ENCODE results near the gene LRRC26. TPM values are rescaled to one million over a fixed set of nuclear protein-coding genes. Genes with fewer than 3 reads are reported as not detected.
"Not testable (repeated sequence)": the region's sequence is repeated elsewhere in the genome, so short reads cannot be mapped to it uniquely, and the experiment has no call there.

Gene LRRC26
- total and polyA plus RNA-seq, 2 experiments from 2014 or later = 2.3 TPM; not detected in 1

DNA sequence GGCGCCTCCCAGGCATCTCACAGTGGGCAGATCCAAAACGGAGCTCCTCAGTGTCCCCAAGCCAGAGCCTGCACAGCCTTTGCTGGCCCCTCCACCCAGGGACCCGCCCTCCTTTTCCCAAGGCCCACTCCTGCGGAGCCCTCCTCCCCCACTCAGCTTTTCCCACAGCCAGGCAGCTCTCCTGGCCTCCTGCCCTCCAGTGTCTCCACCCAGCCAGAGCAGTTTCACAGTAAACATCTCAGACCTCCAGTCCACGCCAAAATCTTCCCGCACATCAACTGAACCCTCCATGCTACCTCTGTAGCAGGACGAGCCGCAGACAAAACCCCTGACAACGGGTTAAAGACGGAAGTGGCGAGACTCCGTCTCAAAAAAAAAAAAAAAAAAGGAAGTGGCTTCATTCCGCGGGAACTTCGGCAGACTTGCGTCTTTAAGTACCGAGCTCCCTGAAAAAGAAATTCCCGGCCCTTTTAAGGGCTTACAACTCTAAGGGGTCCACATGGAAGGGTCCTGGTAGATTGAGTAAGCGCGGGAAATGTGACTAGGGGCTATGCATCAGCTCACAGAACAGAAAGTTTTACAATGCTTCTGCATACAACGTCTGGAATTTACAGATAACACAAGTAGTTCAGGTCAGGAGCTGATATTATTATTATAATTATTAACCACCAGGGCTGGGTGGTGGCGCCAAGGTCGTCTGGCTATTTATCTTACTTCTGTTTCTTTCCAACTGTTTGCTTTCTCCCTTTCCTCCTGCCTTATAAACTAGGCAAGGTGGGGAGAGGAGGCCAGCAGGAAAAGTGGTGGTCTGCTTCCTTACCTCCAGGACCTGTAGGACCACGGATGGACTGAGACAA is 42.3 kb downstream of the LRRC26 start:
- DNase-seq (ENCODE audit: low read depth in 1 of 2, low spot score in 1 of 2) = peak in 1 of 2 donors; percentile 29
- H3K27me3 ChIP-seq = peaks cover 5% of the 10 kb centered on the region
- TF ChIP-seq, protein P1, sequence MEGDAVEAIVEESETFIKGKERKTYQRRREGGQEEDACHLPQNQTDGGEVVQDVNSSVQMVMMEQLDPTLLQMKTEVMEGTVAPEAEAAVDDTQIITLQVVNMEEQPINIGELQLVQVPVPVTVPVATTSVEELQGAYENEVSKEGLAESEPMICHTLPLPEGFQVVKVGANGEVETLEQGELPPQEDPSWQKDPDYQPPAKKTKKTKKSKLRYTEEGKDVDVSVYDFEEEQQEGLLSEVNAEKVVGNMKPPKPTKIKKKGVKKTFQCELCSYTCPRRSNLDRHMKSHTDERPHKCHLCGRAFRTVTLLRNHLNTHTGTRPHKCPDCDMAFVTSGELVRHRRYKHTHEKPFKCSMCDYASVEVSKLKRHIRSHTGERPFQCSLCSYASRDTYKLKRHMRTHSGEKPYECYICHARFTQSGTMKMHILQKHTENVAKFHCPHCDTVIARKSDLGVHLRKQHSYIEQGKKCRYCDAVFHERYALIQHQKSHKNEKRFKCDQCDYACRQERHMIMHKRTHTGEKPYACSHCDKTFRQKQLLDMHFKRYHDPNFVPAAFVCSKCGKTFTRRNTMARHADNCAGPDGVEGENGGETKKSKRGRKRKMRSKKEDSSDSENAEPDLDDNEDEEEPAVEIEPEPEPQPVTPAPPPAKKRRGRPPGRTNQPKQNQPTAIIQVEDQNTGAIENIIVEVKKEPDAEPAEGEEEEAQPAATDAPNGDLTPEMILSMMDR (IDR thresholded peaks at IDR 0.05; ENCODE audit: low read depth, low read length) = no peak
- no peaks in the 10 kb centered on the region for H3K9me3 ChIP-seq (ENCODE audit: low read depth)
- H3K4me3 ChIP-seq = no peak overlapping the region
- H3K27ac ChIP-seq = no peak overlapping the region
- H3K4me1 ChIP-seq (ENCODE audit: low read depth) = no peaks in the 10 kb centered on the region
- no peaks in the 10 kb centered on the region for H3K36me3 ChIP-seq

DNA sequence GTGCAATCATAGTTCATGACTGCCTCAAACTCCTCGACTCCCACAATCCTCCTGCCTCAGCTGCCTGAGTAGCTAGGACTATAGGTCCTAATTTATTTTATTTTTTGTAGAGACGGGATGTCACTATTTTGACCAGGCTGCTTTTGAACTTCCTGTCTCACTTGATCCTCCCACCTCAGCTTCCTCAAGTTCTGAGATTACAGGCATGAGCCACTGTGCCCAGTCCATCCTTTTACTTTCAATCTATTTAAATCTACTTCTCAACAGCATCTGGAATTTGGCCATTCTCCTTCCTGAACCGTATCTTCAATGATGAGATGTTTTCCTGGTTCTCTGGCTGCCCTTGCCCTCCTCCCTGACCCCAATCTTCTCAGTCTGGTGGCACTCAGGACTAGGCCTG is 43.1 kb downstream of the LRRC26 start:
- Histone ChIP-seq H3K36me3 (no peaks in the 10 kb centered on the region), H3K27ac (no peak overlapping the region), H3K4me3 (no peak overlapping the region), H3K9me3 (ENCODE audit: low read depth) (no peaks in the 10 kb centered on the region), H3K4me1 (ENCODE audit: low read depth) (no peaks in the 10 kb centered on the region), H3K27me3 (peaks cover 1% of the 10 kb centered on the region)
- DNase-seq (ENCODE audit: low read depth in 1 of 2, low spot score in 1 of 2) = no peak
- TF ChIP-seq, protein P1 (IDR thresholded peaks at IDR 0.05; ENCODE audit: low read depth, low read length) = no peak

DNA sequence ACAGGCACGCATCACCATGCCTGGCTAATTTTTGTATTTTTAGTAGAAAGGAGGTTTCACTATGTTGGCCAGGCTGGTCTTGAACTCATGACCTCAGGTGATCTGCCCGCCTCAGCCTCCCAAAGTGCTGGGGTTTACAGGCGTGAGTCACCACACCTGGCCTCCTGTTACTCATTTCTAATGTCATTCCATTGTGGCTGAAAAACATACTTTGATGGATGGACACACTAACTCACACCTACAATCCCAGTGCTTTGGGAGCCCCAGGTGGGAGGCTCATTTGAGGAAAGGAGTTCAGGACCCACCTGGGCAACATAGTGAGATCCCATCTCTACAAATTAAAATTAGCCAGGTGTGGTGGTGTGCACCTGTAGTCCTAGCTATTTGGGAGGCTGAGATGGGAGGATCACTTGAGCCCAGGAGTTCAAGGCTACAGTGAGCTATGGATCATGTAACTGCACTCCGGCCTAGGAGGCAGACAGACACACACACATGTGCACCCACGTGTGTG is 45.8 kb downstream of the LRRC26 start:
- H3K36me3 ChIP-seq; H3K4me3 ChIP-seq; DNase-seq (ENCODE audit: low read depth in 1 of 2, low spot score in 1 of 2); H3K9me3 ChIP-seq (ENCODE audit: low read depth); H3K27me3 ChIP-seq; H3K4me1 ChIP-seq (ENCODE audit: low read depth); H3K27ac ChIP-seq: not testable (repeated sequence)

DNA sequence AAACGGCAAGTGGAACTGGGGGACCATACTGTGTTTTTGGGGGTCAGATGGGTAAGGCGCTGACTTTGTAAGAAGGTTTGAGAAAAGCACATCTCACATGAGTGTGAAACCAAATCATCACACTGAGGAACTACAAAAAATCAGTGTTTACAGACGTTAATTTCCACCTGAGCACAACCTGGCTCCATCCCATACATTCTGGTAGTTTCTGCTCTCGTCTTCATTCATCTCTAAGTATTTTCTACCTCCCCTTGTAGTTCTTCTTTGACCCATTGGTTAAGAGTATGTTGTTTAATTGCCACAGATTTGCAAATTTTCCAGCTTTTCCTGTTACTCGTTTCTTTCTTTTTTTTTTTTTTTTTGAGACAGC is 46.4 kb downstream of the LRRC26 start:
- H3K27me3 ChIP-seq = no peaks in the 10 kb centered on the region
- H3K27ac ChIP-seq = no peak overlapping the region
- no peak for DNase-seq (ENCODE audit: low read depth in 1 of 2, low spot score in 1 of 2)
- H3K36me3 ChIP-seq = no peaks in the 10 kb centered on the region
- no peaks in the 10 kb centered on the region for H3K4me1 ChIP-seq (ENCODE audit: low read depth)
- TF ChIP-seq, protein P1 (IDR thresholded peaks at IDR 0.05; ENCODE audit: low read depth, low read length) = no peak
- H3K9me3 ChIP-seq (ENCODE audit: low read depth) = no peaks in the 10 kb centered on the region
- H3K4me3 ChIP-seq = no peak overlapping the region

DNA sequence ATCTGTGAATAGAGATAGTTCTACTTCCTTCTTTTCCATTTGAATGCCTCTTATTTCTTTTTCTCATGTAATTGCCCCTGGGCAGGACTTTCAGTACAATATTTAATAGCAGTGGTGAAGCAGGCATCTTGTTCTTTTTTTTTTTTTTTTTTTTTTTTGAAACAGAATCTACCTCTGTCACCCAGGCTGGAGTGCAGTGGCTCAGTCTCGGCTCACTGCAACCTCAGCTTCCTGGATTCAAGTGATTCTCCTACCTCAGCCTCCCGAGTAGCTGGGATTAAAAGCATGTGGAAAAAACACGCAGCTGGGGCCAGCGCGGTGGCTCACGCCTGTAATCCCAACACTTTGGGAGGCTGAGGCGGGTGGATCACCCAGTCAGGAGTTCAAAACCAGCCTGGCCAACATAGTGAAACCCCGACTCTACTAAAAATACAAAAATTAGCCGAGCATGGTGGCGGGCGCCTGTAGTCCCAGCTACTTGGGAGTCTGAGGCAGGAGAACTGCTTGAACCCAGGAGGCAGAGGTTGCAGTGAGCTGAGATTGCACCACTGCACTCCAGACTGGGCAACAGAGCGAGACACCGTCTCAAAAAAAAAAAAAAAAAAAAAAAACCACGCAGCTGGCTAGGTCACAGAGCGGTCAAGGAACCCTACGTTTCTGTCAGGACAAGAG is 46.9 kb downstream of the LRRC26 start:
- not testable (repeated sequence) for H3K4me3 ChIP-seq; H3K27ac ChIP-seq; H3K9me3 ChIP-seq (ENCODE audit: low read depth); H3K4me1 ChIP-seq (ENCODE audit: low read depth); H3K36me3 ChIP-seq; DNase-seq (ENCODE audit: low read depth in 1 of 2, low spot score in 1 of 2); H3K27me3 ChIP-seq

DNA sequence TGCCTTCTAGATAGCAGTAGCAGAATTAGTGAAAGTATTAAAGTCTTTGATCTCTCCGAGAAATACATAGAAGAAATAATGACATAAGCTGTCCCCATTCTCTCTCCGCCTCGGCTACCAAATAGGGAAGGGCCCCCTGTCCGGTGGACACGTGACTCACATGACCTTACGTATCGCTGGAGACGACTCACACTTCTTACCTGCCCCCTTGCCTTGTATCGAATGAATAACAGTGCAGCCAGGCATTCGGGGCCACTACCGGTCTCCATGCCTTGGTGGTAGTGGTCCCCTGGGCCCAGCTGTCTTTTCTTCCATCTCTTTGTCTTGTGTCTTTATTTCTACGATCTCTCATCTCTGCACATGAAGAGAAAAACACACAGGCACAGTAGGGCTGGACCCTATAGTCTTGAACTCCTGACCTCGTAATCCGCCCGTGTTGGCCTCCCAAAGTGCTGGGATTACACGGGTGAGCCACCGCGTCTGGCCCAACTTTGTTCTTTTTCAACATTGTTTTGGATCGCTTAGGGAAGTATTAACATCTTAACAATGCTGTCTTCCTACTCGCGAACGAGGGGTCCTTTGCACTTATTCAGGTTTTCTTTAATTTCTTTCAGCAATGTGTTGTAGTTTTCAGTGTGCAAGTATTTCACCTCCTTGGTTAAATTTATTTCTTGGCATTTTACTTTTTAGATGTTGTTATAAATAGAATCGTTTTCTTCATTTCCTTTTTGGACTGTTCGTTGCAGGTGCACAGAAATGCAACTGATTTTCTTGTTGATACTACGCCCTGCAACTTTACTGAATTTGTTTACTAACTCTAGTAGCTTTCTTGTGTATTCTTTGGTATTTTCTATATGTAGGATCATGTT is 47.7 kb downstream of the LRRC26 start:
- H3K27ac ChIP-seq; H3K9me3 ChIP-seq (ENCODE audit: low read depth); H3K4me1 ChIP-seq (ENCODE audit: low read depth); H3K27me3 ChIP-seq; H3K36me3 ChIP-seq; DNase-seq (ENCODE audit: low read depth in 1 of 2, low spot score in 1 of 2); H3K4me3 ChIP-seq: not testable (repeated sequence)

Other genes with a start within 250 kb of the LRRC26 start
Only the 30 nearest of the 31 such genes appear.
- gene C8G, start 224.8 kb downstream of the LRRC26 start, total RNA-seq = 3.4 and 10.8 TPM in 2 replicates
- gene C8G, start 224.8 kb downstream of the LRRC26 start, polyA plus RNA-seq = 1.2 and 4.4 TPM in 2 replicates
- gene LCN12, start 217.8 kb downstream of the LRRC26 start, total RNA-seq = 5.0 and 11.4 TPM in 2 replicates
- gene LCN12, start 217.8 kb downstream of the LRRC26 start, polyA plus RNA-seq = 19.7 and 21.9 TPM in 2 replicates
- 2.6 and 3.9 TPM in 2 replicates for gene PTGDS, start 192.5 kb downstream of the LRRC26 start, total RNA-seq
- gene PTGDS, start 192.5 kb downstream of the LRRC26 start, polyA plus RNA-seq = 3.4 and 5.3 TPM in 2 replicates
- 0.36 TPM in 1 of 2 replicates, not detected in the other for gene LCNL1, start 187.1 kb downstream of the LRRC26 start, total RNA-seq
- not detected in 2 replicates for gene LCNL1, start 187.1 kb downstream of the LRRC26 start, polyA plus RNA-seq
- gene PAXX, start 177.6 kb downstream of the LRRC26 start, total RNA-seq = 94.6 and 130 TPM in 2 replicates
- 102 and 110 TPM in 2 replicates for gene PAXX, start 177.6 kb downstream of the LRRC26 start, polyA plus RNA-seq
- not detected in 2 replicates for gene CLIC3, start 173.5 kb downstream of the LRRC26 start, total RNA-seq
- 0.75 and 0.87 TPM in 2 replicates for gene CLIC3, start 173.5 kb downstream of the LRRC26 start, polyA plus RNA-seq
- gene ABCA2, start 141.8 kb downstream of the LRRC26 start, total RNA-seq = 48.7 and 56.7 TPM in 2 replicates
- 30.5 and 33.3 TPM in 2 replicates for gene ABCA2, start 141.8 kb downstream of the LRRC26 start, polyA plus RNA-seq
- not detected in 2 replicates for gene FUT7, start 138.0 kb downstream of the LRRC26 start, total RNA-seq
- gene FUT7, start 138.0 kb downstream of the LRRC26 start, polyA plus RNA-seq = not detected in 2 replicates
- gene NPDC1, start 123.9 kb downstream of the LRRC26 start, total RNA-seq = 40.8 and 65.1 TPM in 2 replicates
- gene NPDC1, start 123.9 kb downstream of the LRRC26 start, polyA plus RNA-seq = 83.5 and 94.9 TPM in 2 replicates
- not detected in 2 replicates for gene ENTPD2, start 116.0 kb downstream of the LRRC26 start, total RNA-seq
- not detected in 2 replicates for gene ENTPD2, start 116.0 kb downstream of the LRRC26 start, polyA plus RNA-seq
- 6.3 and 42.1 TPM in 2 replicates for gene SAPCD2, start 99.5 kb downstream of the LRRC26 start, total RNA-seq
- 4.7 and 28.3 TPM in 2 replicates for gene SAPCD2, start 99.5 kb downstream of the LRRC26 start, polyA plus RNA-seq
- gene UAP1L1, start 92.5 kb downstream of the LRRC26 start, total RNA-seq = 5.8 and 13.3 TPM in 2 replicates
- gene UAP1L1, start 92.5 kb downstream of the LRRC26 start, polyA plus RNA-seq = 9.9 and 17.9 TPM in 2 replicates
- gene MAN1B1, start 83.1 kb downstream of the LRRC26 start, total RNA-seq = 59.4 and 73.3 TPM in 2 replicates
- 67.6 and 86.7 TPM in 2 replicates for gene MAN1B1, start 83.1 kb downstream of the LRRC26 start, polyA plus RNA-seq
- gene DPP7, start 55.3 kb downstream of the LRRC26 start, total RNA-seq = 125 and 144 TPM in 2 replicates
- gene DPP7, start 55.3 kb downstream of the LRRC26 start, polyA plus RNA-seq = 202 and 204 TPM in 2 replicates
- gene GRIN1, start 30.9 kb downstream of the LRRC26 start, total RNA-seq = 0.03 TPM in 1 of 2 replicates, not detected in the other
- 0.22 and 0.49 TPM in 2 replicates for gene GRIN1, start 30.9 kb downstream of the LRRC26 start, polyA plus RNA-seq
- gene TMEM210, start 2.0 kb upstream of the LRRC26 start, total RNA-seq = not detected in 2 replicates
- not detected in 2 replicates for gene TMEM210, start 2.0 kb upstream of the LRRC26 start, polyA plus RNA-seq
- 29.8 and 42.8 TPM in 2 replicates for gene ANAPC2, start 18.5 kb upstream of the LRRC26 start, total RNA-seq
- 15.5 and 17.9 TPM in 2 replicates for gene ANAPC2, start 18.5 kb upstream of the LRRC26 start, polyA plus RNA-seq
- gene SSNA1, start 18.6 kb upstream of the LRRC26 start, total RNA-seq = 64.5 and 90.3 TPM in 2 replicates
- gene SSNA1, start 18.6 kb upstream of the LRRC26 start, polyA plus RNA-seq = 77.9 and 110 TPM in 2 replicates
- 26.4 and 31.2 TPM in 2 replicates for gene TPRN, start 30.7 kb upstream of the LRRC26 start, total RNA-seq
- 34.7 and 44.8 TPM in 2 replicates for gene TPRN, start 30.7 kb upstream of the LRRC26 start, polyA plus RNA-seq
- 44.7 and 50.0 TPM in 2 replicates for gene TMEM203, start 35.6 kb upstream of the LRRC26 start, total RNA-seq
- gene TMEM203, start 35.6 kb upstream of the LRRC26 start, polyA plus RNA-seq = 86.6 and 99.2 TPM in 2 replicates
- gene NDOR1, start 35.6 kb upstream of the LRRC26 start, total RNA-seq = 13.1 and 17.5 TPM in 2 replicates
- gene NDOR1, start 35.6 kb upstream of the LRRC26 start, polyA plus RNA-seq = 9.1 and 18.1 TPM in 2 replicates
- 19.3 and 23.1 TPM in 2 replicates for gene RNF208, start 52.2 kb upstream of the LRRC26 start, total RNA-seq
- gene RNF208, start 52.2 kb upstream of the LRRC26 start, polyA plus RNA-seq = 6.1 and 8.1 TPM in 2 replicates
- gene CYSRT1, start 55.1 kb upstream of the LRRC26 start, total RNA-seq = 5.8 and 7.0 TPM in 2 replicates
- gene CYSRT1, start 55.1 kb upstream of the LRRC26 start, polyA plus RNA-seq = 3.1 and 6.6 TPM in 2 replicates
- gene RNF224, start 57.5 kb upstream of the LRRC26 start, total RNA-seq = 0.32 TPM in 1 of 2 replicates, not detected in the other
- gene RNF224, start 57.5 kb upstream of the LRRC26 start, polyA plus RNA-seq = 0.12 TPM in 1 of 2 replicates, not detected in the other
- gene SLC34A3, start 60.9 kb upstream of the LRRC26 start, total RNA-seq = 0.25 TPM in 1 of 2 replicates, not detected in the other
- 0.24 TPM in 1 of 2 replicates, not detected in the other for gene SLC34A3, start 60.9 kb upstream of the LRRC26 start, polyA plus RNA-seq
- 412 and 540 TPM in 2 replicates for gene TUBB4B, start 71.2 kb upstream of the LRRC26 start, total RNA-seq
- gene TUBB4B, start 71.2 kb upstream of the LRRC26 start, polyA plus RNA-seq = 745 and 845 TPM in 2 replicates
- gene STPG3, start 81.2 kb upstream of the LRRC26 start, total RNA-seq = 0.95 TPM in 1 of 2 replicates, not detected in the other
- 3.2 and 3.3 TPM in 2 replicates for gene STPG3, start 81.2 kb upstream of the LRRC26 start, polyA plus RNA-seq
- 68.6 and 78.2 TPM in 2 replicates for gene NELFB, start 85.3 kb upstream of the LRRC26 start, total RNA-seq
- gene NELFB, start 85.3 kb upstream of the LRRC26 start, polyA plus RNA-seq = 73.3 and 87.6 TPM in 2 replicates
- 36.7 and 51.4 TPM in 2 replicates for gene TOR4A, start 107.7 kb upstream of the LRRC26 start, total RNA-seq
- gene TOR4A, start 107.7 kb upstream of the LRRC26 start, polyA plus RNA-seq = 18.5 and 24.3 TPM in 2 replicates
- 8.8 and 16.5 TPM in 2 replicates for gene NRARP, start 132.2 kb upstream of the LRRC26 start, total RNA-seq
- gene NRARP, start 132.2 kb upstream of the LRRC26 start, polyA plus RNA-seq = 8.7 and 12.6 TPM in 2 replicates